Mesenchymal stem cell (in vitro differentiated cells and primary cell): ENCODE measurements around the gene ZNF81.
"Not testable (repeated sequence)": the region's sequence is repeated elsewhere in the genome, so short reads cannot be mapped to it uniquely, and the experiment has no call there.

ENCODE experiments used
- DNase-seq: peaks from one replicate; pipeline ENCODE4 v3.0.0-alpha.2; 2013
- H2AFZ ChIP-seq: one replicate; pipeline ENCODE4 v1.6.1; 2013; ENCODE audit warnings: low read depth, mild to moderate bottlenecking, control low read depth, inconsistent platforms, low read length, moderate library complexity
- H2AK5ac ChIP-seq: 2 replicates; pipeline ENCODE4 v1.6.1; 2013; ENCODE audit warnings: low read length, moderate library complexity, mild to moderate bottlenecking, inconsistent platforms; ENCODE audit not compliant: severe bottlenecking
- H2BK120ac ChIP-seq: one replicate; pipeline ENCODE4 v1.6.1; 2013; ENCODE audit warnings: low read depth, mild to moderate bottlenecking, inconsistent platforms, low read length, moderate library complexity
- H2BK12ac ChIP-seq, 2 experiments: one replicate each; pipeline ENCODE4 v1.6.1; 2013; ENCODE audit warnings: inconsistent platforms in 2 of 2, low read length in 2 of 2, mild to moderate bottlenecking in 2 of 2, moderate library complexity in 2 of 2, control low read depth in 1 of 2
- H2BK15ac ChIP-seq: one replicate; pipeline ENCODE4 v1.6.1; 2013; ENCODE audit warnings: mild to moderate bottlenecking, low read depth, inconsistent platforms; ENCODE audit not compliant: poor library complexity, severe bottlenecking
- H2BK5ac ChIP-seq: 2 replicates; pipeline ENCODE4 v1.6.1; 2013; ENCODE audit warnings: low read depth, mild to moderate bottlenecking, low read length, control low read depth, inconsistent platforms; ENCODE audit not compliant: poor library complexity, severe bottlenecking
- H3K14ac ChIP-seq, 2 experiments: one replicate each; pipeline ENCODE4 v1.6.1; 2013; ENCODE audit warnings: inconsistent platforms in 2 of 2, low read length in 2 of 2, control low read depth in 1 of 2, mild to moderate bottlenecking in 1 of 2, moderate library complexity in 1 of 2
- H3K18ac ChIP-seq, 2 experiments: one replicate each; pipeline ENCODE4 v1.6.1; 2013; ENCODE audit warnings: inconsistent platforms in 2 of 2, low read length in 2 of 2, control low read depth in 1 of 2, low read depth in 1 of 2, mild to moderate bottlenecking in 1 of 2
- H3K23ac ChIP-seq, 2 experiments: one replicate each; pipeline ENCODE4 v1.6.1; 2013; ENCODE audit warnings: inconsistent platforms in 2 of 2, low read length in 2 of 2, mild to moderate bottlenecking in 2 of 2, moderate library complexity in 2 of 2, control low read depth in 1 of 2
- H3K27ac ChIP-seq: 2 replicates; pipeline ENCODE4 v1.5.1; 2013; ENCODE audit warnings: mild to moderate bottlenecking, moderate library complexity, low read length, control low read depth, inconsistent platforms; ENCODE audit not compliant: poor library complexity, severe bottlenecking
- H3K27me3 ChIP-seq, 2 experiments: 2 replicates each; pipeline versions ENCODE4 v1.6.1 to v1.7.0; 2013; ENCODE audit warnings: low read length in 2 of 2, mild to moderate bottlenecking in 2 of 2, moderate library complexity in 2 of 2, control low read depth in 1 of 2, inconsistent platforms in 1 of 2; ENCODE audit not compliant: control insufficient read depth in 1 of 2, insufficient read depth in 1 of 2
- H3K36me3 ChIP-seq, 2 experiments: 2 replicates each; pipeline versions ENCODE4 v1.6.1 to v1.7.0; 2013; ENCODE audit warnings: low read length in 2 of 2, control low read depth in 1 of 2, inconsistent platforms in 1 of 2, low read depth in 1 of 2, mild to moderate bottlenecking in 1 of 2; ENCODE audit not compliant: insufficient read depth in 2 of 2, control insufficient read depth in 1 of 2
- H3K4ac ChIP-seq, 2 experiments: one replicate each; pipeline ENCODE4 v1.6.1; 2013; ENCODE audit warnings: inconsistent platforms in 2 of 2, low read length in 2 of 2, mild to moderate bottlenecking in 2 of 2, moderate library complexity in 2 of 2, control low read depth in 1 of 2, low read depth in 1 of 2
- H3K4me1 ChIP-seq: 2 replicates; pipeline ENCODE4 v1.6.1; 2013; ENCODE audit warnings: low read depth, low read length, control low read depth; ENCODE audit not compliant: control insufficient read depth, insufficient read depth
- H3K4me2 ChIP-seq: 2 replicates; pipeline ENCODE4 v1.6.1; 2013; ENCODE audit warnings: low read length, mild to moderate bottlenecking, inconsistent platforms; ENCODE audit not compliant: poor library complexity, severe bottlenecking
- H3K4me3 ChIP-seq, 2 experiments: 2 replicates each; pipeline versions ENCODE4 v1.5.1 to v1.7.0; 2013; ENCODE audit warnings: low read length in 2 of 2, mild to moderate bottlenecking in 2 of 2, control low read depth in 1 of 2, low read depth in 1 of 2; ENCODE audit not compliant: insufficient read depth in 1 of 2
- H3K79me1 ChIP-seq: replicated peaks from 2 replicates; pipeline ENCODE4 v1.6.1; 2013; ENCODE audit warnings: mild to moderate bottlenecking, control low read depth, low read length, inconsistent platforms; ENCODE audit not compliant: poor library complexity, severe bottlenecking
- H3K9ac ChIP-seq: 2 replicates; pipeline ENCODE4 v1.7.0; 2013; ENCODE audit warnings: mild to moderate bottlenecking, low read length, moderate library complexity
- H3K9me3 ChIP-seq: 2 replicates; pipeline ENCODE4 v1.7.0; 2013; ENCODE audit warnings: mild to moderate bottlenecking, low read length; ENCODE audit not compliant: control insufficient read depth
- H4K8ac ChIP-seq: one replicate; pipeline ENCODE4 v1.6.1; 2013; ENCODE audit warnings: inconsistent platforms, mild to moderate bottlenecking, low read length, moderate library complexity
- H4K91ac ChIP-seq: one replicate; pipeline ENCODE4 v1.6.1; 2013; ENCODE audit warnings: mild to moderate bottlenecking, low read length, inconsistent platforms
- WGBS: methylation state at CpG from one replicate; pipeline ENCODE4 v1.1.7; 2013; ENCODE audit warnings: mixed read lengths; 5-methylcytosine and 5-hydroxymethylcytosine counted together

The ZNF81 gene

DNA sequence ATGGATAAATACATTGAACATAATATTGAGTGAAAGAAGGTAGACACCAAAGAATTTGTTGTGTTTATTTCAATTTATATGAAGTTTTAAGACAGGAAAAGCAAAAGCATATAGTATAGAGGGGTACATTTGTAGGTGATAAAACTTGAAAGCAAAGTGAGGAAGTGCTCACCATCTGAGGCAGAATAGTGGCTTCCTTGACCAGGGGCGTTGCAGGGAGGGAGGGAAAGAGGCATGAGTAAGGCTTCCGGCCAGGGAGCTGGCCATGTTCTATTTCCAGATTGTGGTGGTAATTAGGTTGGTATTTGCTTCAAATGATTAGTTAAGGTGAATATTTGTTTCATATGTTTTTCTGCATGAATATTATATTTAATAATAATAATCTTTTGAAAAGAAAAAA, 13.7 kb downstream of the ZNF81 start:
- not testable (repeated sequence) for H3K4me2 ChIP-seq, H3K14ac ChIP-seq, H3K23ac ChIP-seq, H2BK15ac ChIP-seq, H3K79me1 ChIP-seq, H3K18ac ChIP-seq, H3K4me1 ChIP-seq, H3K4ac ChIP-seq, H3K27me3 ChIP-seq, H3K4me3 ChIP-seq, H2AFZ ChIP-seq, H2BK5ac ChIP-seq, H3K9ac ChIP-seq, H2BK120ac ChIP-seq, DNase-seq, H2BK12ac ChIP-seq, H2AK5ac ChIP-seq, H4K91ac ChIP-seq, H4K8ac ChIP-seq, H3K9me3 ChIP-seq, H3K27ac ChIP-seq
- no CpG with 5 or more reads among the region's 2 CpGs for WGBS
- H3K36me3 ChIP-seq, result peaks cover 3 to 35% of the 10 kb centered on the region in 2 experiments

DNA sequence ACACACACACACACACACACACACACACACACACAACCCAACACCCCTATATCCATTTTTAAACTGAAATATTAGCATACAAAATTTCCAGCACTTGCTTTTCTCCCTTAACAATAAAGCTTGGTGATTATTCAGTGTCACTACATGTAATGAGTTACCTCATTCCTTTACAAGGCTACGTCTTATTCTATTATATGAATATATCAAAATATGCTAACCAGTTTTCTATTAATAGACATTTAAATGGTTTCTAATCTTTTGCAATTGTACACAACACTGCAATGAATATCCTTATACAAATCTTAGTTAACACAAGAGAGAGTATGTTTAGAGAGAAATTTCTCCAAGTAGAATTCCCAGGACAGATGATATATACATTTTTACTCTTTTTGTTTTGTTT, 14.2 kb downstream of the ZNF81 start:
- H3K27ac ChIP-seq, result no peak overlapping the region

DNA sequence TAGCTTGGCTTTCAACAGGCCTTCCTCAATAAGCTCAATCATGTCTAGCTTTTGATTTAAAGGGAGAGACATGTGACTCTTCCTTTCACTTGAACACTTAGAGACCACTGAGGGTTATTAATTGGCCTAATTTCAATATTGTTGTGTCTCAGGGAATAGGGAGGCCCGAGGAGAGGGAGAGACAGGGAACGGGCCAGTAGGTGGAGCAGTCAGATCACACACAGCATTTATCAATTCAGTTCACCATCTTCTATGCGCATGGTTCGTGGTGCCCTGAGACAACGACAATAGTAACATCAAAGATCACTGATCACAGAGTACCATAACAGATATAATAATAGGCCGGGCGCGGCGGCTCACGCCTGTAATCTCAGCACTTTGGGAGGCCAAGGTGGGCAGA, 17.8 kb downstream of the ZNF81 start:
- Histone ChIP-seq H2AFZ (no peak overlapping the region), H4K91ac (no peak overlapping the region), H2BK120ac (no peak overlapping the region), H3K9ac (no peak overlapping the region), H3K27ac (no peak overlapping the region), H2BK5ac (no peak overlapping the region), H4K8ac (no peak overlapping the region), H3K4me3 (no peak overlapping the region), H3K4me2 (no peak overlapping the region), H3K79me1 (peaks cover under 1% of the 10 kb centered on the region), H3K4me1 (no peaks in the 10 kb centered on the region), H3K14ac (no peak overlapping the region), H3K9me3 (no peaks in the 10 kb centered on the region), H3K36me3 (peaks cover 0 to 13% of the 10 kb centered on the region in 2 experiments), H3K4ac (no peak overlapping the region), H3K23ac (no peak overlapping the region), H2BK15ac (no peak overlapping the region), H3K27me3 (peaks cover 0 to 9% of the 10 kb centered on the region in 2 experiments), H2BK12ac (no peak overlapping the region), H3K18ac (no peak overlapping the region), H2AK5ac (no peak overlapping the region)
- peak; percentile 12 for DNase-seq
- WGBS, result 95% methylated on average over 9 of the region's 10 CpGs

More for the DNA sequence above, 14.2 kb downstream of the ZNF81 start:
- H2AFZ ChIP-seq, result no peak overlapping the region
- H3K4ac ChIP-seq, result no peak overlapping the region
- H3K9ac ChIP-seq, result no peak overlapping the region
- no peaks in the 10 kb centered on the region for H3K4me1 ChIP-seq
- no peak overlapping the region for H4K8ac ChIP-seq
- H2BK5ac ChIP-seq, result no peak overlapping the region
- peaks cover 0 to 6% of the 10 kb centered on the region in 2 experiments for H3K27me3 ChIP-seq
- no CpG with 5 or more reads among the region's 1 CpG for WGBS
- no peak overlapping the region for H2AK5ac ChIP-seq
- no peak overlapping the region for H3K4me2 ChIP-seq
- peaks cover 3% of the 10 kb centered on the region for H3K79me1 ChIP-seq
- H3K36me3 ChIP-seq, result peaks cover 3 to 34% of the 10 kb centered on the region in 2 experiments
- H4K91ac ChIP-seq, result no peak overlapping the region
- no peak overlapping the region for H3K18ac ChIP-seq
- no peak for DNase-seq
- H3K14ac ChIP-seq, result no peak overlapping the region
- H3K9me3 ChIP-seq, result no peaks in the 10 kb centered on the region
- no peak overlapping the region for H2BK120ac ChIP-seq
- H3K23ac ChIP-seq, result no peak overlapping the region
- no peak overlapping the region for H2BK12ac ChIP-seq
- no peak overlapping the region for H2BK15ac ChIP-seq
- no peak overlapping the region for H3K4me3 ChIP-seq

GRCh38 chrX:47859686-47860085, 23.0 kb downstream of the ZNF81 start:
- no peak overlapping the region for H3K14ac ChIP-seq

More at GRCh38 chrX:47859686-47860085, 23.0 kb downstream of the ZNF81 start:
- Histone ChIP-seq H3K18ac (no peak overlapping the region), H3K79me1 (peaks cover 3% of the 10 kb centered on the region), H3K4me3 (no peak overlapping the region), H3K27ac (no peak overlapping the region), H3K4ac (no peak overlapping the region), H4K8ac (no peak overlapping the region), H3K23ac (no peak overlapping the region), H2BK15ac (no peak overlapping the region), H2BK120ac (no peak overlapping the region), H3K9me3 (no peaks in the 10 kb centered on the region), H4K91ac (no peak overlapping the region), H2BK12ac (no peak overlapping the region), H3K27me3 (peaks cover 0 to 3% of the 10 kb centered on the region in 2 experiments), H2AK5ac (no peak overlapping the region), H2BK5ac (no peak overlapping the region), H3K36me3 (peaks cover 0 to 15% of the 10 kb centered on the region in 2 experiments), H2AFZ (no peak overlapping the region), H3K9ac (no peak overlapping the region), H3K4me2 (no peak overlapping the region), H3K4me1 (no peaks in the 10 kb centered on the region)
- WGBS, result 96% methylated on average over 4 of the region's 4 CpGs
- no peak for DNase-seq
